ENCODE data around the gene OXER1. TPM values are rescaled to one million over a fixed set of nuclear protein-coding genes. Genes with fewer than 3 reads are reported as not detected.

OXER1 gene
- total RNA-seq, 2 donors from 2014 or later: 4.5 to 5.6 TPM

DNA sequence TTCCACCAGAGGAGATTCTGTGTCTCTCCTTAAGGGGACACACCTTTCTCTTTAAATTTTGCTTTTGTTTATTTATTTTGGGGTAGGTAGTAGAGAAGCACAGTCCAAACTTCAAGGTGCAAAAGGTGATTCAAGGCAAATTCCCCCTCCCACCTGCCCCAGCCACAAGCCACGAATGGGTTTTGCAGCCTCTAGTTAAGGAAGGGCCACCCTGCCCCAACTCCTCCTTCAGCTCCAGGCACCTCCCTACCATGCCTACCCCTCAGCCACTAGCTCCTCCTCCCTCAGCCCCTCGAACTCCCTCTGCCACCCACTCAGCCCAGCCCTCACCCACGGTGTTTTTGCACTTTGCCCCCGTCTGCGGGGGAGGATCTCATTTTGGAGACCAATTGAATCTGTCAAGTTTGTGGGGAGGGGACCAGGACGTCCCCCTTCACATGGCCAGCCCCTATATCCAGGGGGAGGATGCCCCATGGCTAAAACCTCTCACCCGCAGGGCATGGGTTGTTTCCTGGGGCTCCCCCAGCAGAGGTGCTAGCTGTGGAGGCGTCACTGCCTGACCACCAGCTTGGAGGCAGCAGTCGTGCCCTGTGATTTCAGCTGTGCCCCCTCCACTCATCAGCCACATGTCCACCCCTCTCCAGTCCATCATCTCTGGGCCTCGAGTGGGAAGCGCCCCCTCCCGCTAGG is 24.0 kb upstream of the OXER1 start:
- no peaks in the 10 kb centered on the region for H3K9me3 ChIP-seq
- 86% methylated on average over 11 of the region's 12 CpGs for WGBS
- H3K4me3 ChIP-seq: no peak overlapping the region
- DNase-seq (ENCODE audit: low spot score): no peak
- peaks cover 5% of the 10 kb centered on the region for H3K4me1 ChIP-seq (replicated peaks)
- H3K27ac ChIP-seq: no peak overlapping the region
- no peaks in the 10 kb centered on the region for H3K27me3 ChIP-seq (replicated peaks; ENCODE audit: insufficient read depth)
- intact Hi-C loops (cut with DNase I): no loop called here
- TF ChIP-seq POLR2AphosphoS5 (IDR thresholded peaks at IDR 0.05): no peak
- no peak for TF ChIP-seq POLR2A (IDR thresholded peaks at IDR 0.05)
- TF ChIP-seq, protein P1, sequence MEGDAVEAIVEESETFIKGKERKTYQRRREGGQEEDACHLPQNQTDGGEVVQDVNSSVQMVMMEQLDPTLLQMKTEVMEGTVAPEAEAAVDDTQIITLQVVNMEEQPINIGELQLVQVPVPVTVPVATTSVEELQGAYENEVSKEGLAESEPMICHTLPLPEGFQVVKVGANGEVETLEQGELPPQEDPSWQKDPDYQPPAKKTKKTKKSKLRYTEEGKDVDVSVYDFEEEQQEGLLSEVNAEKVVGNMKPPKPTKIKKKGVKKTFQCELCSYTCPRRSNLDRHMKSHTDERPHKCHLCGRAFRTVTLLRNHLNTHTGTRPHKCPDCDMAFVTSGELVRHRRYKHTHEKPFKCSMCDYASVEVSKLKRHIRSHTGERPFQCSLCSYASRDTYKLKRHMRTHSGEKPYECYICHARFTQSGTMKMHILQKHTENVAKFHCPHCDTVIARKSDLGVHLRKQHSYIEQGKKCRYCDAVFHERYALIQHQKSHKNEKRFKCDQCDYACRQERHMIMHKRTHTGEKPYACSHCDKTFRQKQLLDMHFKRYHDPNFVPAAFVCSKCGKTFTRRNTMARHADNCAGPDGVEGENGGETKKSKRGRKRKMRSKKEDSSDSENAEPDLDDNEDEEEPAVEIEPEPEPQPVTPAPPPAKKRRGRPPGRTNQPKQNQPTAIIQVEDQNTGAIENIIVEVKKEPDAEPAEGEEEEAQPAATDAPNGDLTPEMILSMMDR (IDR thresholded peaks at IDR 0.05): no peak
- no peaks in the 10 kb centered on the region for H3K36me3 ChIP-seq

- no peak for TF ChIP-seq POLR2AphosphoS5 (IDR thresholded peaks at IDR 0.05)
- TF ChIP-seq, protein P1 (IDR thresholded peaks at IDR 0.05): no peak
- TF ChIP-seq POLR2A (IDR thresholded peaks at IDR 0.05): no peak
- intact Hi-C loops (cut with DNase I): no loop called here
- no peak overlapping the region for H3K4me3 ChIP-seq
- no peak overlapping the region for H3K27ac ChIP-seq
- no peak for DNase-seq (ENCODE audit: low spot score)
- H3K27me3 ChIP-seq (replicated peaks; ENCODE audit: insufficient read depth): no peaks in the 10 kb centered on the region
- WGBS: 56% methylated on average over 3 of the region's 3 CpGs
- peaks cover 5% of the 10 kb centered on the region for H3K4me1 ChIP-seq (replicated peaks)
- H3K9me3 ChIP-seq: no peaks in the 10 kb centered on the region
- H3K36me3 ChIP-seq: no peaks in the 10 kb centered on the region
Observed at GRCh38 chr2:42787424-42787787, 23.5 kb upstream of the OXER1 start.

DNA sequence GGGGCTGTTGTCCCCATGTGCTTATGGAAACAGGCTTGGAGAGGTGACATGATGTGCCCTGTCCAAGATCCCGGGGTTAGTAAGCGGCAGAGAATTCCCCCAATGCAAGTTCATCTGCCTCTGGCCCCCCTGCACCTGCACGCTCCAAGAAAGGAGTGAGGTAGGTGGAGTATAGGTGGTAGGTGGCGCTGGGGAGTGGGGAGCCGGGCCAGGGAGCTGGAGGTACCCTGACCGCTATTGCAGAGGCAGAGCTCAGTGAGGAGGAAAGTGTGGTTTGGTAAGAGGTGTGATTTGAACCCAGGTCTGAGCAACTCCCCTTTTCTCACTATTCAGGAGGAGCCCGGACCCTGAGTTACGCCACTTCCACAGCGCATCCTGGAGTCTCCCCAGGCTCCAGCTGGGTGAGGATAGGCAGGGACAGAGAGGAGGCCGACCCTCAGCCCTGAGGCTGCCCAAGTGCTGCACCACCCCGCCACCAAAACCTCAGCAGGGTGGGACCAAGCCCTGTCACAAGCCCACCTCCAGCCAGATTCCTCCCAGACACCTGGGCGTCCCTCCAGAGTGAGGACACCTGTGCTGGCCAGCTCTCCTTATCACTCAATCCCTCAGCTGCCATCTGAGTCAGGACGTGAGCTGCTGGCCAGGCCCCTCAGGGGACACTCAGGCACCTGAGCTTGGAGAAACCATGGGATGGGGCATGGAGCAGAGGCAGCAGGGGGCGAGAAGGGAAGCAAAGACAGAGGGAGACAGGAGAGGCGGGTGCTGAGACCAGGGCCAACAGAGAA is 22.8 kb upstream of the OXER1 start:
- Histone ChIP-seq H3K36me3 (no peaks in the 10 kb centered on the region), H3K9me3 (no peaks in the 10 kb centered on the region), H3K4me3 (no peak overlapping the region), H3K27me3 (replicated peaks; ENCODE audit: insufficient read depth) (no peaks in the 10 kb centered on the region), H3K4me1 (replicated peaks) (peaks cover 5% of the 10 kb centered on the region), H3K27ac (no peak overlapping the region)
- TF ChIP-seq POLR2AphosphoS5 (IDR thresholded peaks at IDR 0.05): no peak
- TF ChIP-seq, protein P1 (IDR thresholded peaks at IDR 0.05): no peak
- no peak for TF ChIP-seq POLR2A (IDR thresholded peaks at IDR 0.05)
- intact Hi-C loops (cut with DNase I): no loop called here
- WGBS: 78% methylated on average over 15 of the region's 15 CpGs
- DNase-seq (ENCODE audit: low spot score): no peak

GRCh38 chr2:42784204-42784880 is 20.4 kb upstream of the OXER1 start:
- H3K4me1 ChIP-seq (replicated peaks): no peaks in the 10 kb centered on the region
- no peaks in the 10 kb centered on the region for H3K9me3 ChIP-seq
- H3K27ac ChIP-seq: no peak overlapping the region
- TF ChIP-seq POLR2AphosphoS5 (IDR thresholded peaks at IDR 0.05): no peak
- TF ChIP-seq, protein P1 (IDR thresholded peaks at IDR 0.05): no peak
- H3K27me3 ChIP-seq (replicated peaks; ENCODE audit: insufficient read depth): no peaks in the 10 kb centered on the region
- intact Hi-C loops (cut with DNase I): no loop called here
- 81% methylated on average over 6 of the region's 7 CpGs for WGBS
- no peak overlapping the region for H3K4me3 ChIP-seq
- DNase-seq (ENCODE audit: low spot score): no peak
- no peaks in the 10 kb centered on the region for H3K36me3 ChIP-seq

Measured in prostate gland (tissue), 2 donors.